Measurements from ENCODE around the gene COMP.

The COMP gene

GRCh38 chr19:18770663-18771327 lies 20.3 kb downstream of the COMP start:
- DNase-seq (ENCODE audit: low read depth in 2 of 2), result no peak

- DNase-seq (ENCODE audit: low read depth in 2 of 2), result no peak
Observed at GRCh38 chr19:18769989-18770528, 21.0 kb downstream of the COMP start.

- no peak for DNase-seq (ENCODE audit: low read depth in 2 of 2)
Observed at GRCh38 chr19:18768997-18769891, 21.9 kb downstream of the COMP start.

- no peak for DNase-seq (ENCODE audit: low read depth in 2 of 2)
Observed at GRCh38 chr19:18768046-18768771, 22.9 kb downstream of the COMP start.

- no peak for DNase-seq (ENCODE audit: low read depth in 2 of 2)
Observed at GRCh38 chr19:18765224-18765623, 25.9 kb downstream of the COMP start.

- DNase-seq (ENCODE audit: low read depth in 2 of 2), result no peak
Observed at GRCh38 chr19:18764591-18765051, 26.5 kb downstream of the COMP start.

GRCh38 chr19:18763674-18764590 lies 27.2 kb downstream of the COMP start:
- no peak for DNase-seq (ENCODE audit: low read depth in 2 of 2)

GRCh38 chr19:18762125-18763023 lies 28.7 kb downstream of the COMP start:
- DNase-seq (ENCODE audit: low read depth in 2 of 2), result no peak

- no peak for DNase-seq (ENCODE audit: low read depth in 2 of 2)
Observed at GRCh38 chr19:18761531-18762110, 29.5 kb downstream of the COMP start.

GRCh38 chr19:18760440-18761383 lies 30.4 kb downstream of the COMP start:
- DNase-seq (ENCODE audit: low read depth in 2 of 2), result no peak

- DNase-seq (ENCODE audit: low read depth in 2 of 2), result no peak
Observed at GRCh38 chr19:18759995-18760426, 31.1 kb downstream of the COMP start.

GRCh38 chr19:18759304-18759994 lies 31.7 kb downstream of the COMP start:
- no peak for DNase-seq (ENCODE audit: low read depth in 2 of 2)

GRCh38 chr19:18756896-18757295 lies 34.2 kb downstream of the COMP start:
- DNase-seq (ENCODE audit: low read depth in 2 of 2), result no peak

GRCh38 chr19:18754501-18754900 lies 36.6 kb downstream of the COMP start:
- no peak for DNase-seq (ENCODE audit: low read depth in 2 of 2)

- no peak for DNase-seq (ENCODE audit: low read depth in 2 of 2)
Observed at GRCh38 chr19:18751571-18751970, 39.5 kb downstream of the COMP start.

GRCh38 chr19:18750295-18750970 lies 40.7 kb downstream of the COMP start:
- DNase-seq (ENCODE audit: low read depth in 2 of 2), result no peak
